ENCODE data around the gene RILP.

Gene RILP

DNA sequence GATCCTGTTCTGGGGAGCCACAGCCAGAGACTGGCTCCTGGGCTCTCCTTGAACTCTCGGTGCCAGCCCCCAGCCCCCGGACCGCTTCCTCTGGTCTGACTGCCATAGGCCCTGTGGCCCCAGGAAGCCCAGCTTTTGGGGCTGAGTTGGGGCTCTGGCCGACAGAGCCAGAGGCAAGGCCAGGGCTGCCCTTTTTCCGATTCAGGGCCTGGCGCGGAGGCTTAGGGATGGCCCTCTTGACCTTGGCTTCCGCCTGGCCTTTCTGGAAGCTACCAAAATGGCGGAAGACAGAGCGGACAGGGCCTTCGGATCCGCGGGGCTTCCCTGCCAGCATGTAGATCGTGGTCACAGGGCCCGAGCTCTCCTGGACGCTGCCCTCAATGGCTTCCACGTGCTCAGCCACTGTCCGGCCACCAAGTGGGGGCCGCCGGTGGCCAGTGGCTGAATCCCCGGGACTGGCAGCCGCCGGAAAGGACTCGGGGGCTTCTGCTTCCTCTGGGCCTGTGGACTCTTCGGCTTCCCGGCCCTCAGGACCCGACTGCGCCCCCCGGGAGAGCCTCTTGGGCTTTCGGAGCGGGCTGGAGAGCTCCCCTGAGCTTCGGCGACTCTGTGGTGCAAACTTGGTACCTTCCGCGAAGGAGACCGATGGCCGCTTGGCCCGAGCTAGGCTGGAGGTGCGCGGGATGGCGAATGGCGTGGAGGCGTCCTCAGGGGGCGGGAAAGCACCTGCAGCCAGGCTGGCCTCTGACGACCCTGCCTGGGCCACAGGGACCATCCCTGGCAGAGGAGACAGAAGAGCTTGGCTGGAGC is 14.6 kb downstream of the RILP start (continued):
- TF ChIP-seq, protein P1, sequence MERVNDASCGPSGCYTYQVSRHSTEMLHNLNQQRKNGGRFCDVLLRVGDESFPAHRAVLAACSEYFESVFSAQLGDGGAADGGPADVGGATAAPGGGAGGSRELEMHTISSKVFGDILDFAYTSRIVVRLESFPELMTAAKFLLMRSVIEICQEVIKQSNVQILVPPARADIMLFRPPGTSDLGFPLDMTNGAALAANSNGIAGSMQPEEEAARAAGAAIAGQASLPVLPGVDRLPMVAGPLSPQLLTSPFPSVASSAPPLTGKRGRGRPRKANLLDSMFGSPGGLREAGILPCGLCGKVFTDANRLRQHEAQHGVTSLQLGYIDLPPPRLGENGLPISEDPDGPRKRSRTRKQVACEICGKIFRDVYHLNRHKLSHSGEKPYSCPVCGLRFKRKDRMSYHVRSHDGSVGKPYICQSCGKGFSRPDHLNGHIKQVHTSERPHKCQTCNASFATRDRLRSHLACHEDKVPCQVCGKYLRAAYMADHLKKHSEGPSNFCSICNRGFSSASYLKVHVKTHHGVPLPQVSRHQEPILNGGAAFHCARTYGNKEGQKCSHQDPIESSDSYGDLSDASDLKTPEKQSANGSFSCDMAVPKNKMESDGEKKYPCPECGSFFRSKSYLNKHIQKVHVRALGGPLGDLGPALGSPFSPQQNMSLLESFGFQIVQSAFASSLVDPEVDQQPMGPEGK (CRISPR knock-in tag; IDR thresholded peaks at IDR 0.05; ENCODE audit: borderline replicate concordance) = no peak
- TF ChIP-seq GLIS3 (CRISPR knock-in tag; IDR thresholded peaks at IDR 0.05) = no peak
- TF ChIP-seq ISL1 (CRISPR knock-in tag; IDR thresholded peaks at IDR 0.05) = no peak
- TF ChIP-seq ZNF565 (CRISPR knock-in tag; conservative IDR thresholded peaks at IDR 0.05; ENCODE audit: low read depth) = no peak
- TF ChIP-seq TOX (CRISPR knock-in tag; IDR thresholded peaks at IDR 0.05; ENCODE audit: borderline replicate concordance) = no peak
- no peak for TF ChIP-seq RARB (CRISPR knock-in tag; IDR thresholded peaks at IDR 0.05)
- TF ChIP-seq, protein P2, sequence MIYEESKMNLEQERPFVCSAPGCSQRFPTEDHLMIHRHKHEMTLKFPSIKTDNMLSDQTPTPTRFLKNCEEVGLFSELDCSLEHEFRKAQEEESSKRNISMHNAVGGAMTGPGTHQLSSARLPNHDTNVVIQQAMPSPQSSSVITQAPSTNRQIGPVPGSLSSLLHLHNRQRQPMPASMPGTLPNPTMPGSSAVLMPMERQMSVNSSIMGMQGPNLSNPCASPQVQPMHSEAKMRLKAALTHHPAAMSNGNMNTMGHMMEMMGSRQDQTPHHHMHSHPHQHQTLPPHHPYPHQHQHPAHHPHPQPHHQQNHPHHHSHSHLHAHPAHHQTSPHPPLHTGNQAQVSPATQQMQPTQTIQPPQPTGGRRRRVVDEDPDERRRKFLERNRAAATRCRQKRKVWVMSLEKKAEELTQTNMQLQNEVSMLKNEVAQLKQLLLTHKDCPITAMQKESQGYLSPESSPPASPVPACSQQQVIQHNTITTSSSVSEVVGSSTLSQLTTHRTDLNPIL (CRISPR knock-in tag; IDR thresholded peaks at IDR 0.05; ENCODE audit: low read depth) = no peak
- no peak for TF ChIP-seq OSR1 (CRISPR knock-in tag; IDR thresholded peaks at IDR 0.05)
- TF ChIP-seq SNAI2 (CRISPR knock-in tag; IDR thresholded peaks at IDR 0.05) = no peak
- TF ChIP-seq BACH2 (CRISPR knock-in tag; IDR thresholded peaks at IDR 0.05; ENCODE audit: borderline replicate concordance) = no peak

DNA sequence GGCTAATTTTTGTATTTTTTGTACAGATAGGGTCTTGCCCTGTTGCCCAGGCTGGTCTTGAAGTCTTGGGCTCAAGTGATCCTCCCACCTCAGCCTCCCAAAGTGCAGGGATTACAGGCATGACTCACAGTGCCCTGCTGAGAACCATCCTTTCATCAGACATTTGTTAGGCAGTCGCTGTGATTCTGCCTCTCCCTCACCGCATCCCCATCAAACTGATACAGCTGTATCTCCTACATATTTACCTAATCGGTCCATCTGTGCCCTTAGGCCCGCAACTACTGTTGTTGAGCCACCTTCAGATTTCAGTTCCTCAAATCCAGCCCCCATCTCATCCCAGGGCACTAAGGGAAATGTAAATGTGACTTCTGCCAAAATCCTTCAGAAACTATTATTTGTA is 19.0 kb downstream of the RILP start:
- no peak for ATAC-seq
- no peak for TF ChIP-seq ZNF70 (CRISPR knock-in tag; IDR thresholded peaks at IDR 0.05)
- TF ChIP-seq, protein P3, sequence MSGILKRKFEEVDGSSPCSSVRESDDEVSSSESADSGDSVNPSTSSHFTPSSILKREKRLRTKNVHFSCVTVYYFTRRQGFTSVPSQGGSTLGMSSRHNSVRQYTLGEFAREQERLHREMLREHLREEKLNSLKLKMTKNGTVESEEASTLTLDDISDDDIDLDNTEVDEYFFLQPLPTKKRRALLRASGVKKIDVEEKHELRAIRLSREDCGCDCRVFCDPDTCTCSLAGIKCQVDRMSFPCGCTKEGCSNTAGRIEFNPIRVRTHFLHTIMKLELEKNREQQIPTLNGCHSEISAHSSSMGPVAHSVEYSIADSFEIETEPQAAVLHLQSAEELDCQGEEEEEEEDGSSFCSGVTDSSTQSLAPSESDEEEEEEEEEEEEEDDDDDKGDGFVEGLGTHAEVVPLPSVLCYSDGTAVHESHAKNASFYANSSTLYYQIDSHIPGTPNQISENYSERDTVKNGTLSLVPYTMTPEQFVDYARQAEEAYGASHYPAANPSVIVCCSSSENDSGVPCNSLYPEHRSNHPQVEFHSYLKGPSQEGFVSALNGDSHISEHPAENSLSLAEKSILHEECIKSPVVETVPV (CRISPR knock-in tag; IDR thresholded peaks at IDR 0.05) = no peak
- no peak for TF ChIP-seq ZC3H10 (CRISPR knock-in tag; IDR thresholded peaks at IDR 0.05)
- no peak for TF ChIP-seq SNAI2 (CRISPR knock-in tag; IDR thresholded peaks at IDR 0.05)
- no peak for TF ChIP-seq GLIS3 (CRISPR knock-in tag; IDR thresholded peaks at IDR 0.05)
- TF ChIP-seq BACH2 (CRISPR knock-in tag; IDR thresholded peaks at IDR 0.05; ENCODE audit: borderline replicate concordance) = no peak
- TF ChIP-seq TOX (CRISPR knock-in tag; IDR thresholded peaks at IDR 0.05; ENCODE audit: borderline replicate concordance) = no peak
- TF ChIP-seq ZFP30 (CRISPR knock-in tag; IDR thresholded peaks at IDR 0.05) = no peak
- no peak for TF ChIP-seq RARB (CRISPR knock-in tag; IDR thresholded peaks at IDR 0.05)
- TF ChIP-seq ZNF565 (CRISPR knock-in tag; conservative IDR thresholded peaks at IDR 0.05; ENCODE audit: low read depth) = no peak
- no peak for TF ChIP-seq ZNF8 (CRISPR knock-in tag; IDR thresholded peaks at IDR 0.05)
- TF ChIP-seq TCF4 (CRISPR knock-in tag; IDR thresholded peaks at IDR 0.05; ENCODE audit: borderline replicate concordance) = no peak
- no peak for TF ChIP-seq OSR1 (CRISPR knock-in tag; IDR thresholded peaks at IDR 0.05)
- TF ChIP-seq, protein P4, sequence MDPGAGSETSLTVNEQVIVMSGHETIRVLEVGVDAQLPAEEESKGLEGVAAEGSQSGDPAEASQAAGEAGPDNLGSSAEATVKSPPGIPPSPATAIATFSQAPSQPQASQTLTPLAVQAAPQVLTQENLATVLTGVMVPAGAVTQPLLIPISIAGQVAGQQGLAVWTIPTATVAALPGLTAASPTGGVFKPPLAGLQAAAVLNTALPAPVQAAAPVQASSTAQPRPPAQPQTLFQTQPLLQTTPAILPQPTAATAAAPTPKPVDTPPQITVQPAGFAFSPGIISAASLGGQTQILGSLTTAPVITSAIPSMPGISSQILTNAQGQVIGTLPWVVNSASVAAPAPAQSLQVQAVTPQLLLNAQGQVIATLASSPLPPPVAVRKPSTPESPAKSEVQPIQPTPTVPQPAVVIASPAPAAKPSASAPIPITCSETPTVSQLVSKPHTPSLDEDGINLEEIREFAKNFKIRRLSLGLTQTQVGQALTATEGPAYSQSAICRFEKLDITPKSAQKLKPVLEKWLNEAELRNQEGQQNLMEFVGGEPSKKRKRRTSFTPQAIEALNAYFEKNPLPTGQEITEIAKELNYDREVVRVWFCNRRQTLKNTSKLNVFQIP (CRISPR knock-in tag; IDR thresholded peaks at IDR 0.05; ENCODE audit: borderline replicate concordance, low read depth) = no peak

DNA sequence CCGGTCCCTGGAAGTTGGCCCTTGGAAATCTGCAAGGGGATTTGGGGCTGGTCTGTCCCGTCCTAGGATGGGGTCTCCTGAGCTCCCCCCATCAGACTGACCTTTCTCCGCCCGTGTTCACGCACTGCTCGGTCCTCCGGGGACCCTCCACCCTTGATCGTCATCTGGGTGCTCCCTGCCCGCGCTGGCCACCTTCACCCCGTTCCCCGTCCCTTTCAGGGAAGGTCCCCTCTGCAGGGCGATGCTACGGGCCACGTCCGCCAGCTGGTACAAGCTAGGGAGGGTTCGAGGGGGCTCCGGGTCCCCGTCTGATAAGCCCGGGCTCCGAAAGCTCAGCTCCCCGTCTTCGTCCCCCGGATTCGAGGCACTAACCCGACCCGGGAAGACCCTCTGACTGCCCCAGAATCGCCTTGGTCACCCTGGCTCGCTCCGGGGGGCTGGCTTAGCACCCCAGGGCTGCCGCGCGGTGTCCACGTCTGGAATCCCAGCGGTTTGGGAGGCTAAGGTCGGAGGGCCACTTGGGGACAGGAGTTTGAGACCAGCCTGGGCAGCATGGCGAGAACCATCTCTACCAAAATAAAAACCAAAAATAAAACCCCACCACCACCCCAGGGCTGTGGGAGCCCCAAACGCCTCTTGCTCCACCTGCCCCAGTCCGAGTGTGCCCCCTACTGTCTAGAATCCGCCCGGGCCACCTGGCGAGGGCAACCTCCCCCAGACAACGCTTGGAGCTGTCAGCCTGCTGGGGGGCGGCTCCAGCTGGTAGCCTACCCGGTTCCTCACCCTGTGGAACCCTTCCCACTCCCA is 20.0 kb downstream of the RILP start:
- TF ChIP-seq ZNF565 (CRISPR knock-in tag; conservative IDR thresholded peaks at IDR 0.05; ENCODE audit: low read depth) = no peak
- TF ChIP-seq, protein P5, sequence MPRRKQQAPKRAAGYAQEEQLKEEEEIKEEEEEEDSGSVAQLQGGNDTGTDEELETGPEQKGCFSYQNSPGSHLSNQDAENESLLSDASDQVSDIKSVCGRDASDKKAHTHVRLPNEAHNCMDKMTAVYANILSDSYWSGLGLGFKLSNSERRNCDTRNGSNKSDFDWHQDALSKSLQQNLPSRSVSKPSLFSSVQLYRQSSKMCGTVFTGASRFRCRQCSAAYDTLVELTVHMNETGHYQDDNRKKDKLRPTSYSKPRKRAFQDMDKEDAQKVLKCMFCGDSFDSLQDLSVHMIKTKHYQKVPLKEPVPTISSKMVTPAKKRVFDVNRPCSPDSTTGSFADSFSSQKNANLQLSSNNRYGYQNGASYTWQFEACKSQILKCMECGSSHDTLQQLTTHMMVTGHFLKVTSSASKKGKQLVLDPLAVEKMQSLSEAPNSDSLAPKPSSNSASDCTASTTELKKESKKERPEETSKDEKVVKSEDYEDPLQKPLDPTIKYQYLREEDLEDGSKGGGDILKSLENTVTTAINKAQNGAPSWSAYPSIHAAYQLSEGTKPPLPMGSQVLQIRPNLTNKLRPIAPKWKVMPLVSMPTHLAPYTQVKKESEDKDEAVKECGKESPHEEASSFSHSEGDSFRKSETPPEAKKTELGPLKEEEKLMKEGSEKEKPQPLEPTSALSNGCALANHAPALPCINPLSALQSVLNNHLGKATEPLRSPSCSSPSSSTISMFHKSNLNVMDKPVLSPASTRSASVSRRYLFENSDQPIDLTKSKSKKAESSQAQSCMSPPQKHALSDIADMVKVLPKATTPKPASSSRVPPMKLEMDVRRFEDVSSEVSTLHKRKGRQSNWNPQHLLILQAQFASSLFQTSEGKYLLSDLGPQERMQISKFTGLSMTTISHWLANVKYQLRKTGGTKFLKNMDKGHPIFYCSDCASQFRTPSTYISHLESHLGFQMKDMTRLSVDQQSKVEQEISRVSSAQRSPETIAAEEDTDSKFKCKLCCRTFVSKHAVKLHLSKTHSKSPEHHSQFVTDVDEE (CRISPR knock-in tag; IDR thresholded peaks at IDR 0.05) = no peak
- TF ChIP-seq GLIS3 (CRISPR knock-in tag; IDR thresholded peaks at IDR 0.05) = no peak
- no peak for TF ChIP-seq TCF4 (CRISPR knock-in tag; IDR thresholded peaks at IDR 0.05; ENCODE audit: borderline replicate concordance)
- TF ChIP-seq BACH2 (CRISPR knock-in tag; IDR thresholded peaks at IDR 0.05; ENCODE audit: borderline replicate concordance) = no peak
- ATAC-seq = peak; percentile 13; the same call in 2 of the 3 replicates

Measured in SK-N-SH treated with all-trans-retinoic acid at 6 μM for 48 hours (cell line).